Panc1 (cell line): ENCODE results near the gene IL11. TPM values are rescaled to one million over a fixed set of nuclear protein-coding genes. Genes with fewer than 3 reads are reported as not detected.

Experiments used
- ATAC-seq: fragments of 200-7000 bp; cut with Tn5 transposase; 2 replicates; pipeline ENCODE4 v1.9.1; 2020; ENCODE audit warnings: mild to moderate bottlenecking, moderate library complexity
- BruUV-seq: library from RNA; stranded (reverse); fragments of 400-500 nt; replicated peaks from 2 replicates; lab custom pipeline; 2021; lab: Mats Ljungman, UMichigan
- CTCF ChIA-PET: fragments of 300-600 bp; sonication (Branson Sonifier 250); formaldehyde crosslinking; loops from one replicate; lab custom pipeline; 2022; ENCODE audit warnings: antibody characterized with exemption; lab: Charles Lee
- POLR2A ChIA-PET: fragments of 300-600 bp; sonication (Branson Sonifier 250); formaldehyde crosslinking; loops from one replicate; lab custom pipeline; 2022; ENCODE audit warnings: antibody characterized with exemption; lab: Charles Lee
- DNase-seq: peaks from one replicate; pipeline ENCODE4 v3.0.0-alpha.2; 2010; ENCODE audit warnings: low read depth, low spot score
- H3K27ac ChIP-seq: 2 replicates; pipeline ENCODE4 v1.5.1; 2011; ENCODE audit warnings: mild to moderate bottlenecking, low read length, inconsistent platforms
- H3K27me3 ChIP-seq: fragments of 200-500 bp; sonication (Bioruptor generic); 2 replicates; pipeline ENCODE4 v1.6.0; 2014; ENCODE audit warnings: low read length, inconsistent platforms; ENCODE audit not compliant: control insufficient read depth, insufficient read depth
- H3K36me3 ChIP-seq: fragments of 200-500 bp; sonication (Bioruptor generic); 2 replicates; pipeline ENCODE4 v1.5.1; 2014; ENCODE audit warnings: inconsistent platforms, mild to moderate bottlenecking, low read length, moderate library complexity; ENCODE audit not compliant: control insufficient read depth, insufficient read depth
- H3K4me1 ChIP-seq: 2 replicates; pipeline ENCODE4 v1.5.1; 2011; ENCODE audit warnings: inconsistent platforms, mild to moderate bottlenecking, low read length, moderate library complexity; ENCODE audit not compliant: control insufficient read depth, insufficient read depth
- H3K4me3 ChIP-seq, 2 experiments: 2 replicates each; pipeline ENCODE4 v1.5.1; 2011 to 2012; ENCODE audit warnings: low read depth in 2 of 2, low read length in 2 of 2, mild to moderate bottlenecking in 2 of 2, inconsistent platforms in 1 of 2, moderate library complexity in 1 of 2
- H3K9me3 ChIP-seq: fragments of 200-500 bp; sonication (Bioruptor generic); 2 replicates; pipeline ENCODE4 v1.5.1; 2014; ENCODE audit warnings: low read depth, mild to moderate bottlenecking, inconsistent platforms, low read length, moderate library complexity; ENCODE audit not compliant: control insufficient read depth, insufficient read depth
- POLR2AphosphoS5 ChIP-seq: IDR thresholded peaks from 2 replicates; pipeline ENCODE4 v1.6.1; 2012; ENCODE audit warnings: mild to moderate bottlenecking, low read depth, low read length, moderate library complexity
- SIN3A ChIP-seq: IDR thresholded peaks from 2 replicates; pipeline ENCODE4 v1.6.1; 2012; ENCODE audit warnings: low read depth, mild to moderate bottlenecking, low read length, moderate library complexity, borderline replicate concordance; ENCODE audit not compliant: insufficient read depth
- TCF7L2 ChIP-seq: IDR thresholded peaks from 2 replicates; pipeline ENCODE4 v1.6.1; 2011; ENCODE audit warnings: mild to moderate bottlenecking, low read depth, low read length, inconsistent platforms
- in situ Hi-C: cut with HindIII; loops from 2 replicates; pipeline ENCODE4 v1.10.0; 2016; ENCODE audit warnings: low sequenced_read_pairs, low pct_unique_long_range_greater_than_20kb
- intact Hi-C: fragments of 100-400 bp; cut with micrococcal nuclease; formaldehyde crosslinking; loops from one replicate; pipeline ENCODE4 v1.10.0; 2022; ENCODE audit not compliant: unreplicated experiment
- total RNA-seq: library from RNA; stranded (reverse); gene quantifications from one replicate; pipeline ENCODE4 v1.2.1, GENCODE V29; 2021; ENCODE audit not compliant: unreplicated experiment
- TF ChIP-seq, protein P1 (sequence below): fragments of 450-650 bp; IDR thresholded peaks from 2 replicates; pipeline ENCODE4 v1.5.1; 2017; ENCODE audit warnings: mild to moderate bottlenecking
- TF ChIP-seq, protein P2 (sequence below), 2 experiments: IDR thresholded peaks; 2 replicates each; pipeline ENCODE4 v1.6.1; 2011 to 2012; ENCODE audit warnings: low read depth in 2 of 2, control low read depth in 1 of 2, low read length in 1 of 2, mild to moderate bottlenecking in 1 of 2, moderate library complexity in 1 of 2; ENCODE audit not compliant: insufficient read depth in 1 of 2

Gene IL11
- total RNA-seq, 1 experiment from 2014 or later: 4.4 TPM

DNA sequence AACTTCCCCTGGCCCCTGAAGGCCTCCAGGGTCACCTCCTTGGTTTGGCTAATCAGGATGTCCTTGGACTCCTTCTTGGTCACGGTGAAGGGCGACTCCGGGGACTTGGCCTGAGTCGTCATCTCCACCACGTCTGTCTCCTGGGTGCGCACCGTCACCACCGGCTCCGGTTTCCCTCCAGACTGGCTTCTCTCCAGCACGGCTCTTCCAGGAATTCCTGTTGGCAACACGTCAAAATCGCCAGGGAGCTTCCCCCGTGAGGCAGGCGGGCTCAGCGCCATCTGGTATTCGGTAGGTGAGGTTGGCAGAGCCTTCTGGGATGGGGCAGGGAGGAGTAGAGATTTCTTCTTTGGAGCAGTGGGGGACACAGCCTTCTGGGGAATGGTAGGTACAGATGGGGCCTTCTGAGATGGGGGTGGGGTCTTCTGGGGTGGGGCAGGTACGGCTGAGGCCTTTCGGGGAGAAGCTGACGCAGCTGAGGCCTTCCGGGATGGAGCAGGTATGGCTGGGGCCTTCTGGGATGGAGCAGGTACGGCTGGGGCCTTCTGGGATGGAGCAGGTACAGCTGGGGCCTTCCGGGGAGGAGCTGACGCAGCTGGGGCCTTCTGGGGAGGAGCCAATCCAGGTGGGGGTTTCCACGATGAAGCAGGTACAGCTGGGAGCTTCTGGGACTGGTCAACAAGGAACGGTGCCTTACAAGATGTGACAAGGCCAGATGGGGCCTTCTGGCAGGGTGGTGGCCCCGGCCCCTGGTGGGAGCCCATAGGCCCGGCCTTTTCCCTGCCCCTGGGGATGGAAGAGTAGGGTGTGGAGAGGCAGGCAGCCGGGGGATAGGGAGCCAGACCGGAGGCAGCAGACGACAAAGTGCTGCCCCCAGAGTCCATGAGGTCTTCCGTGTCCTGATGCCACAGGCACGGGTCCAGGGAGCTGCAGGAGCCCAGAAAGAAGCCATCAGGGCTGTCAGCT is 11.0 kb downstream of the IL11 start:
- no peaks in the 10 kb centered on the region for H3K27me3 ChIP-seq
- no peaks in the 10 kb centered on the region for H3K9me3 ChIP-seq
- no TSS peak for BruUV-seq
- DNase-seq (no peak), ATAC-seq (peak; percentile 20; the same call in 1 of the 2 replicates)
- H3K27ac ChIP-seq: no peak overlapping the region
- ChIA-PET POLR2A (no interaction called here), CTCF (no interaction called here)
- peaks cover 11% of the 10 kb centered on the region for H3K4me1 ChIP-seq
- TF ChIP-seq, protein P1, sequence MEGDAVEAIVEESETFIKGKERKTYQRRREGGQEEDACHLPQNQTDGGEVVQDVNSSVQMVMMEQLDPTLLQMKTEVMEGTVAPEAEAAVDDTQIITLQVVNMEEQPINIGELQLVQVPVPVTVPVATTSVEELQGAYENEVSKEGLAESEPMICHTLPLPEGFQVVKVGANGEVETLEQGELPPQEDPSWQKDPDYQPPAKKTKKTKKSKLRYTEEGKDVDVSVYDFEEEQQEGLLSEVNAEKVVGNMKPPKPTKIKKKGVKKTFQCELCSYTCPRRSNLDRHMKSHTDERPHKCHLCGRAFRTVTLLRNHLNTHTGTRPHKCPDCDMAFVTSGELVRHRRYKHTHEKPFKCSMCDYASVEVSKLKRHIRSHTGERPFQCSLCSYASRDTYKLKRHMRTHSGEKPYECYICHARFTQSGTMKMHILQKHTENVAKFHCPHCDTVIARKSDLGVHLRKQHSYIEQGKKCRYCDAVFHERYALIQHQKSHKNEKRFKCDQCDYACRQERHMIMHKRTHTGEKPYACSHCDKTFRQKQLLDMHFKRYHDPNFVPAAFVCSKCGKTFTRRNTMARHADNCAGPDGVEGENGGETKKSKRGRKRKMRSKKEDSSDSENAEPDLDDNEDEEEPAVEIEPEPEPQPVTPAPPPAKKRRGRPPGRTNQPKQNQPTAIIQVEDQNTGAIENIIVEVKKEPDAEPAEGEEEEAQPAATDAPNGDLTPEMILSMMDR: no peak
- TF ChIP-seq, protein P2, sequence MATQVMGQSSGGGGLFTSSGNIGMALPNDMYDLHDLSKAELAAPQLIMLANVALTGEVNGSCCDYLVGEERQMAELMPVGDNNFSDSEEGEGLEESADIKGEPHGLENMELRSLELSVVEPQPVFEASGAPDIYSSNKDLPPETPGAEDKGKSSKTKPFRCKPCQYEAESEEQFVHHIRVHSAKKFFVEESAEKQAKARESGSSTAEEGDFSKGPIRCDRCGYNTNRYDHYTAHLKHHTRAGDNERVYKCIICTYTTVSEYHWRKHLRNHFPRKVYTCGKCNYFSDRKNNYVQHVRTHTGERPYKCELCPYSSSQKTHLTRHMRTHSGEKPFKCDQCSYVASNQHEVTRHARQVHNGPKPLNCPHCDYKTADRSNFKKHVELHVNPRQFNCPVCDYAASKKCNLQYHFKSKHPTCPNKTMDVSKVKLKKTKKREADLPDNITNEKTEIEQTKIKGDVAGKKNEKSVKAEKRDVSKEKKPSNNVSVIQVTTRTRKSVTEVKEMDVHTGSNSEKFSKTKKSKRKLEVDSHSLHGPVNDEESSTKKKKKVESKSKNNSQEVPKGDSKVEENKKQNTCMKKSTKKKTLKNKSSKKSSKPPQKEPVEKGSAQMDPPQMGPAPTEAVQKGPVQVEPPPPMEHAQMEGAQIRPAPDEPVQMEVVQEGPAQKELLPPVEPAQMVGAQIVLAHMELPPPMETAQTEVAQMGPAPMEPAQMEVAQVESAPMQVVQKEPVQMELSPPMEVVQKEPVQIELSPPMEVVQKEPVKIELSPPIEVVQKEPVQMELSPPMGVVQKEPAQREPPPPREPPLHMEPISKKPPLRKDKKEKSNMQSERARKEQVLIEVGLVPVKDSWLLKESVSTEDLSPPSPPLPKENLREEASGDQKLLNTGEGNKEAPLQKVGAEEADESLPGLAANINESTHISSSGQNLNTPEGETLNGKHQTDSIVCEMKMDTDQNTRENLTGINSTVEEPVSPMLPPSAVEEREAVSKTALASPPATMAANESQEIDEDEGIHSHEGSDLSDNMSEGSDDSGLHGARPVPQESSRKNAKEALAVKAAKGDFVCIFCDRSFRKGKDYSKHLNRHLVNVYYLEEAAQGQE (IDR thresholded peaks at IDR 0.05; ENCODE audit: insufficient read depth in 1 of 2, low read depth in 2 of 2, low read length in 1 of 2): no peak
- TF ChIP-seq POLR2AphosphoS5: no peak
- TF ChIP-seq SIN3A: no peak
- no peak for TF ChIP-seq TCF7L2
- H3K36me3 ChIP-seq: no peaks in the 10 kb centered on the region
- in situ Hi-C loops (no loop called here), intact Hi-C loops (no loop called here)
- H3K4me3 ChIP-seq: no peak overlapping the region

DNA sequence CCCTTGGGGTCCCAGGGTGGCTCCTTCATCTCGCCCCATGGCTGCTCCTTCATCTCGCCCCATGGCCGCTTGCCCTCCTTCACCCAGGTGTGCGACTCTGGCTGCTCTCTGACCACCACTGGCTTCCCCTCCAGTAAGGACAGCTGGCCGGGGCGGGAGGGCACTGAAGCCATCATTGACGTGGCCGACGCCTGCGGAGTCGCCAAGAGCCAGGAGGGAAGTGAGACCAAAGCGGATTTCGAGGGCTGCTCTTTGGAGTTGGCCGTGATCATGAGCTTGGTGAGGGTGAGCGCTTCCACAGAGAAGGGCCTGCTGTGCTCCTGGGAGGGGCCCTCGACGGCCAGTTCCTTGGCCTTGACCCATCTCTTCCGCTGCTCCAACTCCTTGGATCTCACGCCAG is 11.8 kb downstream of the IL11 start:
- no peak for ATAC-seq
- Histone ChIP-seq H3K4me1 (peaks cover 12% of the 10 kb centered on the region), H3K27ac (no peak overlapping the region), H3K9me3 (no peaks in the 10 kb centered on the region), H3K27me3 (no peaks in the 10 kb centered on the region), H3K4me3 (no peak overlapping the region), H3K36me3 (no peaks in the 10 kb centered on the region)
- TF ChIP-seq POLR2AphosphoS5 (no peak), TCF7L2 (no peak), SIN3A (no peak)
- TF ChIP-seq, protein P2 (IDR thresholded peaks at IDR 0.05; ENCODE audit: insufficient read depth in 1 of 2, low read depth in 2 of 2, low read length in 1 of 2): no peak
- TF ChIP-seq, protein P1: no peak
- BruUV-seq: no TSS peak
- DNase-seq: no peak
- in situ Hi-C loops (no loop called here), intact Hi-C loops (no loop called here)
- ChIA-PET CTCF (no interaction called here), POLR2A (interaction anchor here (0.6 kb wide), 1 partner anchor 19 kb away, joined by 7 read pairs; no protein-coding TSS in a partner anchor)
